Heart right ventricle (tissue), 16 donors: ENCODE data around the gene OR10P1. TPM values are rescaled to one million over a fixed set of nuclear protein-coding genes. Genes with fewer than 3 reads are reported as not detected.

Source experiments
- ATAC-seq, 8 donors: fragments of 200-7000 bp; cut with Tn5 transposase; one replicate each; pipeline ENCODE4 v1.9.1; 2020; ENCODE audit warnings: mild to moderate bottlenecking in 8 of 8, moderate library complexity in 8 of 8, moderate number of reproducible peaks in 1 of 8
- DNase-seq, 2 donors: peaks; one replicate each; pipeline ENCODE4 v3.0.0-alpha.2; 2020
- H3K27ac ChIP-seq, 10 donors: fragments of 200-600 bp; sonication (generic) in 2 of 10; one replicate each; pipeline versions ENCODE4 v1.5.0 to v1.8.0; 2020 to 2022; ENCODE audit warnings: mild to moderate bottlenecking in 3 of 10
- H3K27me3 ChIP-seq, 7 donors: fragments of 200-600 bp; one replicate each; pipeline ENCODE4 v1.8.0; 2021 to 2022; ENCODE audit warnings: mild to moderate bottlenecking in 2 of 7
- H3K36me3 ChIP-seq, 9 donors: fragments of 200-600 bp; sonication (generic) in 1 of 9; one replicate each; pipeline versions ENCODE4 v1.5.0 to v1.8.0; 2020 to 2022; ENCODE audit warnings: mild to moderate bottlenecking in 2 of 9
- H3K4me1 ChIP-seq, 9 donors: fragments of 200-600 bp; sonication (generic) in 1 of 9; one replicate each; pipeline versions ENCODE4 v1.5.0 to v1.8.0; 2020 to 2022; ENCODE audit warnings: mild to moderate bottlenecking in 4 of 9
- H3K4me3 ChIP-seq, 10 donors: fragments of 200-600 bp; sonication (generic) in 2 of 10; one replicate each; pipeline versions ENCODE4 v1.5.0 to v1.8.0; 2020 to 2022; ENCODE audit warnings: mild to moderate bottlenecking in 7 of 10, moderate library complexity in 2 of 10
- H3K9me3 ChIP-seq, 11 donors: fragments of 200-600 bp in 10 of 11; sonication (generic) in 2 of 11; one replicate each; pipeline versions ENCODE4 v1.5.0 to v1.8.0; 2013 to 2022; ENCODE audit warnings: mild to moderate bottlenecking in 2 of 11, control low read depth in 1 of 11, moderate library complexity in 1 of 11
- CTCF ChIP-seq, 9 donors: fragments of 200-600 bp; sonication (generic) in 2 of 9; IDR thresholded peaks; one replicate each; pipeline versions ENCODE4 v1.5.0 to v1.8.0; 2021 to 2022; ENCODE audit warnings: antibody characterized with exemption in 9 of 9, mild to moderate bottlenecking in 5 of 9, moderate library complexity in 1 of 9
- WGBS, 2 donors: extraction: QIAGEN DNeasy Blood & Tissue Kit; methylation state at CpG; one replicate each; pipeline ENCODE4 v1.1.7; 2013; ENCODE audit warnings: inconsistent platforms in 1 of 2; 5-methylcytosine and 5-hydroxymethylcytosine counted together
- intact Hi-C, 10 donors: fragments of 100-400 bp; cut with DNase I; formaldehyde crosslinking; loops; one replicate each; pipeline versions ENCODE4 v1.11.1 to v1.14.2; 2022
- polyA plus RNA-seq, 2 donors: library from polyadenylated mRNA; stranded (reverse); fragments of 200-250 nt; gene quantifications; one replicate each; pipeline ENCODE4 v1.2.3, GENCODE V29; 2013
- total RNA-seq, 10 donors: library from RNA; stranded (reverse); fragmentation: NEBNext Ultra II Directional in 3 of 10; extraction: Animal tissue kit (Norgen Biotek cat#: 25700) in 3 of 10; gene quantifications; one replicate each; pipeline versions ENCODE4 v1.2.1 to v1.2.4, GENCODE V29; 2021 to 2023
- donor health status: Arrhythmogenic right ventricular cardiomyopathy.
- donor health status: ischemic (EF 13 %, LVEDD 7.1; RV severe dilation, severe dysfunction).
- donor health status: healthy with polysubstance abuse.
- donor health status: DM: no; HTN: yes; CAD: no.
- donor health status: DM: no; HTN: no; CAD: no.
- donor health status: ischemic (EF 25% LVEDD 6.9; RV normal size, moderate dysfunction).
- donor health status: ischemic (EF 25% LVEDD 5.7; RV mildly dilated, moderate dysfunction).
- donor health status: healthy.
- donor health status: DM: yes; HTN: yes; CAD: no.
- donor health status: Ischemic cardiomyopathy.
- donor health status: ischemic (EF 35%, LVEDD 5.7; RV mildly dilated, moderate dysfunction).
- donor health status: nonischemic (EF 11% LVEDD 7.7; RV severe dilation, severe dysfunction).
- donor health status: DM: yes; HTN: yes; CAD: no.
- donor health status: PGD.
- donor health status: ischemic (EF 29% LVEDD 5.4; RV normal size, mild dysfunction).
- donor health status: nonischemic (EF 23%, LVEDD 6.1; RV moderate dilation, normal function).

OR10P1 gene
- total and polyA plus RNA-seq, 12 donors: not detected

- Histone ChIP-seq H3K27me3 (peaks cover 0 to 3% (median 0%) of the 10 kb centered on the region in 7 donors), H3K4me3 (no peak overlapping the region), H3K9me3 (no peaks in the 10 kb centered on the region), H3K27ac (peak overlapping the region in 5 of 10 donors; percentile 3 to 75 (median 12)), H3K36me3 (no peaks in the 10 kb centered on the region), H3K4me1 (peaks cover 0 to 26% (median 6%) of the 10 kb centered on the region in 9 donors)
- intact Hi-C loops: no loop called here
- no peak for TF ChIP-seq CTCF (IDR thresholded peaks at IDR 0.05)
- 66 to 81% methylated on average over 6 of the region's 6 CpGs for WGBS, 2 donors
- ATAC-seq (peak in 6 of 8 donors; percentile 35 to 94 (median 56)), DNase-seq (no peak)
Measured at GRCh38 chr12:55636116-55636655, 506 bp upstream of the OR10P1 start.

GRCh38 chr12:55637467-55637866 is 775 bp downstream of the OR10P1 start:
- H3K4me1 ChIP-seq: peaks cover 0 to 26% (median 6%) of the 10 kb centered on the region in 9 donors
- H3K27ac ChIP-seq: no peak overlapping the region
- intact Hi-C loops: no loop called here
- 86 to 88% methylated on average over 15 of the region's 15 CpGs for WGBS, 2 donors
- no peaks in the 10 kb centered on the region for H3K36me3 ChIP-seq
- ATAC-seq (no peak), DNase-seq (no peak)
- H3K9me3 ChIP-seq: no peaks in the 10 kb centered on the region
- no peak for TF ChIP-seq CTCF (IDR thresholded peaks at IDR 0.05)
- no peak overlapping the region for H3K4me3 ChIP-seq
- H3K27me3 ChIP-seq: peaks cover 0 to 3% (median 0%) of the 10 kb centered on the region in 7 donors

- WGBS, 2 donors: 70 to 72% methylated on average over 7 of the region's 7 CpGs
- no peaks in the 10 kb centered on the region for H3K9me3 ChIP-seq
- peak in 1 of 8 donors; percentile 36 for ATAC-seq
- no peak overlapping the region for H3K4me3 ChIP-seq
- no peak for TF ChIP-seq CTCF (IDR thresholded peaks at IDR 0.05)
- no peaks in the 10 kb centered on the region for H3K36me3 ChIP-seq
- intact Hi-C loops: no loop called here
- peaks cover 0 to 54% (median 3%) of the 10 kb centered on the region in 9 donors for H3K4me1 ChIP-seq
- H3K27me3 ChIP-seq: peaks cover 0 to 3% (median 0%) of the 10 kb centered on the region in 7 donors
- peak overlapping the region in 2 of 10 donors; percentile 40 to 84 for H3K27ac ChIP-seq
- DNase-seq: no peak
Measured at GRCh38 chr12:55641595-55641994, 4.9 kb downstream of the OR10P1 start.

- Histone ChIP-seq H3K4me1 (peaks cover 0 to 57% (median 8%) of the 10 kb centered on the region in 9 donors), H3K27ac (peak overlapping the region in 2 of 10 donors; percentile 36 to 84), H3K27me3 (peaks cover 0 to 3% (median 0%) of the 10 kb centered on the region in 7 donors), H3K9me3 (no peaks in the 10 kb centered on the region), H3K36me3 (no peaks in the 10 kb centered on the region), H3K4me3 (no peak overlapping the region)
- TF ChIP-seq CTCF (IDR thresholded peaks at IDR 0.05): no peak
- WGBS, 2 donors: 37 to 83% methylated on average over 2 of the region's 2 CpGs
- ATAC-seq: peak in 1 of 8 donors; percentile 28
- intact Hi-C loops: no loop called here
- DNase-seq: no peak
Measured at GRCh38 chr12:55642267-55642666, 5.6 kb downstream of the OR10P1 start.
